Thyroid gland (tissue), 4 donors: ENCODE data around the gene CATSPER1. TPM values are rescaled to one million over a fixed set of nuclear protein-coding genes. Genes with fewer than 3 reads are reported as not detected.
A peak's percentile ranks its signal among the peaks of the same experiment; 100 is the strongest.

ENCODE experiments used
- DNase-seq, 2 donors: peaks; one replicate each; pipeline ENCODE4 v3.0.0-alpha.2; 2019
- H3K27ac ChIP-seq, 3 donors: fragments of 200-600 bp; sonication (generic); 1 replicate in 2 of 3; 2 replicates in 1 of 3; pipeline ENCODE4 v1.5.1; 2016 to 2019; ENCODE audit warnings: mild to moderate bottlenecking in 1 of 3, moderate library complexity in 1 of 3
- H3K27me3 ChIP-seq: fragments of 200-600 bp; sonication (generic); one replicate; pipeline ENCODE4 v1.5.1; 2019
- H3K36me3 ChIP-seq, 2 donors: fragments of 200-600 bp; sonication (generic); one replicate each; pipeline ENCODE4 v1.5.1; 2016 to 2019
- H3K4me1 ChIP-seq, 2 donors: fragments of 200-600 bp; sonication (generic); one replicate each; pipeline ENCODE4 v1.5.1; 2017 to 2019
- H3K4me3 ChIP-seq, 3 donors: fragments of 200-600 bp; sonication (generic); replicated peaks in 1 of 3; 1 replicate in 2 of 3; 2 replicates in 1 of 3; pipeline ENCODE4 v1.5.1; 2016; ENCODE audit warnings: mild to moderate bottlenecking in 1 of 3
- H3K9me3 ChIP-seq: fragments of 200-600 bp; sonication (generic); one replicate; pipeline ENCODE4 v1.5.1; 2017
- CTCF ChIP-seq, 6 experiments: fragments of 200-600 bp in 3 of 6; fragments of 450-650 bp in 3 of 6; sonication (generic) in 3 of 6; IDR thresholded peaks; one replicate each; pipeline ENCODE4 v1.5.1; 2016 to 2019; ENCODE audit warnings: antibody characterized with exemption in 6 of 6, mild to moderate bottlenecking in 2 of 6, inconsistent platforms in 1 of 6, moderate library complexity in 1 of 6
- POLR2A ChIP-seq, 2 donors: fragments of 450-650 bp; IDR thresholded peaks; one replicate each; pipeline ENCODE4 v1.6.1; 2017; ENCODE audit warnings: antibody characterized with exemption in 2 of 2, mild to moderate bottlenecking in 2 of 2, moderate library complexity in 1 of 2
- WGBS, 2 donors: methylation state at CpG; one replicate each; pipeline ENCODE4 v1.1.5; 2017; 5-methylcytosine and 5-hydroxymethylcytosine counted together
- intact Hi-C: fragments of 100-400 bp; cut with DNase I; formaldehyde crosslinking; loops from one replicate; pipeline ENCODE4 v1.15.1; 2023
- total RNA-seq, 4 donors: library from RNA; depleted of rRNA; stranded (reverse); fragments of >200 nt; gene quantifications; one replicate each; pipeline ENCODE4 v1.2.3, GENCODE V29; 2016

Gene CATSPER1
- total RNA-seq, 4 donors from 2014 or later = not detected

- intact Hi-C loops = loop anchor here (5.0 kb wide), 1 partner anchor 51 kb away; no protein-coding TSS in a partner anchor
- peak; percentile 77 for DNase-seq
- peaks cover 7 to 12% of the 10 kb centered on the region in 2 donors for H3K36me3 ChIP-seq
- no peak for TF ChIP-seq POLR2A (IDR thresholded peaks at IDR 0.05)
- no peak for TF ChIP-seq CTCF (IDR thresholded peaks at IDR 0.05)
- H3K4me3 ChIP-seq = no peak overlapping the region
- peaks cover 12 to 38% of the 10 kb centered on the region in 2 donors for H3K4me1 ChIP-seq
- no peaks in the 10 kb centered on the region for H3K9me3 ChIP-seq
- H3K27me3 ChIP-seq = no peaks in the 10 kb centered on the region
- 54 to 62% methylated on average over 6 to 10 of the region's 10 CpGs for WGBS, 2 donors
- H3K27ac ChIP-seq = peak overlapping the region in 2 of 3 donors; percentile 43 to 79
These were observed 17.7 kb downstream of the CATSPER1 start for GRCh38 chr11:66008468-66009101.

GRCh38 chr11:66008095-66008467 lies 18.2 kb downstream of the CATSPER1 start:
- peaks cover 12 to 38% of the 10 kb centered on the region in 2 donors for H3K4me1 ChIP-seq
- DNase-seq = no peak
- no peaks in the 10 kb centered on the region for H3K9me3 ChIP-seq
- peaks cover 7 to 12% of the 10 kb centered on the region in 2 donors for H3K36me3 ChIP-seq
- peak overlapping the region in 2 of 3 donors; percentile 43 to 79 for H3K27ac ChIP-seq
- TF ChIP-seq CTCF (IDR thresholded peaks at IDR 0.05) (no peak), POLR2A (IDR thresholded peaks at IDR 0.05) (no peak)
- H3K4me3 ChIP-seq = no peak overlapping the region
- no peaks in the 10 kb centered on the region for H3K27me3 ChIP-seq
- intact Hi-C loops = loop anchor here (5.0 kb wide), 1 partner anchor 51 kb away; no protein-coding TSS in a partner anchor
- 87 to 91% methylated on average over 2 of the region's 2 CpGs for WGBS, 2 donors

GRCh38 chr11:66007201-66007634 lies 19.1 kb downstream of the CATSPER1 start:
- intact Hi-C loops = loop anchor here (5.0 kb wide), 1 partner anchor 50 kb away; no protein-coding TSS in a partner anchor
- no peak for TF ChIP-seq CTCF (IDR thresholded peaks at IDR 0.05)
- no peak for TF ChIP-seq POLR2A (IDR thresholded peaks at IDR 0.05)
- peak in 1 of 2 donors; percentile 17 for DNase-seq
- Histone ChIP-seq H3K27ac (no peak overlapping the region), H3K4me1 (peaks cover 11 to 32% of the 10 kb centered on the region in 2 donors), H3K36me3 (peaks cover 7 to 12% of the 10 kb centered on the region in 2 donors), H3K9me3 (no peaks in the 10 kb centered on the region), H3K27me3 (no peaks in the 10 kb centered on the region), H3K4me3 (no peak overlapping the region)
- WGBS, 2 donors = 48 to 53% methylated on average over 4 to 5 of the region's 5 CpGs

- H3K36me3 ChIP-seq = peaks cover 7 to 12% of the 10 kb centered on the region in 2 donors
- intact Hi-C loops = loop anchor here (5.0 kb wide), 1 partner anchor 50 kb away; no protein-coding TSS in a partner anchor
- no peak overlapping the region for H3K27ac ChIP-seq
- no peak overlapping the region for H3K4me3 ChIP-seq
- no peaks in the 10 kb centered on the region for H3K27me3 ChIP-seq
- peaks cover 8 to 28% of the 10 kb centered on the region in 2 donors for H3K4me1 ChIP-seq
- H3K9me3 ChIP-seq = no peaks in the 10 kb centered on the region
- 69 to 85% methylated on average over 2 to 3 of the region's 4 CpGs for WGBS, 2 donors
- TF ChIP-seq POLR2A (IDR thresholded peaks at IDR 0.05) (no peak), CTCF (IDR thresholded peaks at IDR 0.05) (no peak)
- DNase-seq = no peak
These were observed 19.4 kb downstream of the CATSPER1 start for GRCh38 chr11:66006891-66007176.

GRCh38 chr11:66006134-66006890 lies 20.0 kb downstream of the CATSPER1 start:
- WGBS, 2 donors = 87 to 91% methylated on average over 9 to 13 of the region's 13 CpGs
- H3K4me1 ChIP-seq = peaks cover 4 to 23% of the 10 kb centered on the region in 2 donors
- TF ChIP-seq CTCF (IDR thresholded peaks at IDR 0.05) = no peak
- no peak for TF ChIP-seq POLR2A (IDR thresholded peaks at IDR 0.05)
- H3K36me3 ChIP-seq = peaks cover 7 to 12% of the 10 kb centered on the region in 2 donors
- no peak for DNase-seq
- H3K27ac ChIP-seq = no peak overlapping the region
- intact Hi-C loops = loop anchor here (5.0 kb wide), 1 partner anchor 49 kb away; no protein-coding TSS in a partner anchor
- no peaks in the 10 kb centered on the region for H3K9me3 ChIP-seq
- no peaks in the 10 kb centered on the region for H3K27me3 ChIP-seq
- no peak overlapping the region for H3K4me3 ChIP-seq
